Fibroblast of lung (primary cell): ENCODE measurements around the gene CSGALNACT2.

Experiments used
- EZH2 ChIP-seq: IDR thresholded peaks from 2 replicates; pipeline ENCODE4 v1.5.1; 2012; ENCODE audit warnings: low read length, control low read depth, mild to moderate bottlenecking; ENCODE audit errors: missing control alignments
- TF ChIP-seq, protein P1 (sequence below), 2 donors: IDR thresholded peaks in 1 of 2; conservative IDR thresholded peaks in 1 of 2; 1 replicate in 1 of 2; 2 replicates in 1 of 2; pipeline ENCODE4 v1.5.1; 2011 to 2012; ENCODE audit warnings: low read length in 2 of 2, control low read depth in 1 of 2, inconsistent platforms in 1 of 2, low read depth in 1 of 2, mild to moderate bottlenecking in 1 of 2

DNA sequence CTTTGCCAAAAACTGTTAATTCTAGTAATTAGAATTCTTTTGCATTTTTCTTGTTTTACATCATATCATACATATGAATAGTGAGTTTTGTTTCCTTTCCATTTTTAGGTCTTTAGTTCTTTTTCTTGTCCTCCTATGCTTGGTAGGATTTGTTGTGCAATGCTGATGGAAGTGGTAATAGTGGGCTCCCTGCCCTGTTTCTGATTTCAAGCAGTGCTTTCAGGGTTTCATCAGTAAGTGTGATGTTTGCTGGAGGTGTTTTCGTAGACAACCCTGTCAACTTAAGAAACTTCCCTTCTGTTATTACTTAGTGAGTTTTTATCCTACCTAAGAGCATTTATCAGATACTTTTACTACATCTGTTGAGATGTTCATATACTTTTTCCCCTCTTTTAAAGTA is 50.5 kb downstream of the CSGALNACT2 start:
- TF ChIP-seq, protein P1, sequence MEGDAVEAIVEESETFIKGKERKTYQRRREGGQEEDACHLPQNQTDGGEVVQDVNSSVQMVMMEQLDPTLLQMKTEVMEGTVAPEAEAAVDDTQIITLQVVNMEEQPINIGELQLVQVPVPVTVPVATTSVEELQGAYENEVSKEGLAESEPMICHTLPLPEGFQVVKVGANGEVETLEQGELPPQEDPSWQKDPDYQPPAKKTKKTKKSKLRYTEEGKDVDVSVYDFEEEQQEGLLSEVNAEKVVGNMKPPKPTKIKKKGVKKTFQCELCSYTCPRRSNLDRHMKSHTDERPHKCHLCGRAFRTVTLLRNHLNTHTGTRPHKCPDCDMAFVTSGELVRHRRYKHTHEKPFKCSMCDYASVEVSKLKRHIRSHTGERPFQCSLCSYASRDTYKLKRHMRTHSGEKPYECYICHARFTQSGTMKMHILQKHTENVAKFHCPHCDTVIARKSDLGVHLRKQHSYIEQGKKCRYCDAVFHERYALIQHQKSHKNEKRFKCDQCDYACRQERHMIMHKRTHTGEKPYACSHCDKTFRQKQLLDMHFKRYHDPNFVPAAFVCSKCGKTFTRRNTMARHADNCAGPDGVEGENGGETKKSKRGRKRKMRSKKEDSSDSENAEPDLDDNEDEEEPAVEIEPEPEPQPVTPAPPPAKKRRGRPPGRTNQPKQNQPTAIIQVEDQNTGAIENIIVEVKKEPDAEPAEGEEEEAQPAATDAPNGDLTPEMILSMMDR (conservative IDR thresholded peaks at IDR 0.05 in 1 of 2, IDR thresholded peaks at IDR 0.05 in 1 of 2; ENCODE audit: low read depth in 1 of 2, low read length in 2 of 2), result no peak
- TF ChIP-seq EZH2, result no peak
